NCI-H510A treated with DMSO at 0.1 percent for 48 hours (cell line): Measurements from ENCODE around the gene THRAP3.

Experiments used
- DNase-seq: peaks from one replicate; lab custom pipeline; 2025; lab: John Stamatoyannopoulos, UW

The THRAP3 gene

GRCh38 chr1:36352910-36353878 lies 129.0 kb downstream of the THRAP3 start:
- DNase-seq = no peak

GRCh38 chr1:36354486-36354885 lies 130.2 kb downstream of the THRAP3 start:
- DNase-seq = no peak
